Mesendoderm (in vitro differentiated cells): ENCODE measurements around the gene SMG1.

Experiments used
- DNase-seq: peaks from one replicate; pipeline ENCODE4 v3.0.0; 2013
- H2AK5ac ChIP-seq: 2 replicates; pipeline ENCODE4 v1.6.1; 2013; ENCODE audit warnings: low read length, inconsistent platforms
- H2BK120ac ChIP-seq: 2 replicates; pipeline ENCODE4 v1.6.1; 2013; ENCODE audit warnings: low read depth, mild to moderate bottlenecking, low read length, moderate library complexity, mixed read lengths
- H2BK15ac ChIP-seq: replicated peaks from 2 replicates; pipeline ENCODE4 v1.6.1; 2013; ENCODE audit warnings: low read depth, mild to moderate bottlenecking, moderate library complexity
- H2BK5ac ChIP-seq: 2 replicates; pipeline ENCODE4 v1.6.1; 2013; ENCODE audit warnings: low read length, inconsistent platforms
- H3K18ac ChIP-seq: 2 replicates; pipeline ENCODE4 v1.6.1; 2013; ENCODE audit warnings: mild to moderate bottlenecking, low read length, mixed read lengths
- H3K23ac ChIP-seq: one replicate; pipeline ENCODE4 v1.6.1; 2013; ENCODE audit warnings: low read length
- H3K27ac ChIP-seq: 2 replicates; pipeline ENCODE4 v1.5.1; 2013; ENCODE audit warnings: low read depth, mild to moderate bottlenecking, inconsistent platforms, low read length, moderate library complexity
- H3K27me3 ChIP-seq: 2 replicates; pipeline ENCODE4 v1.6.1; 2013; ENCODE audit warnings: low read length, control low read depth, mild to moderate bottlenecking, inconsistent platforms; ENCODE audit not compliant: insufficient read depth, poor library complexity
- H3K36me3 ChIP-seq: 2 replicates; pipeline ENCODE4 v1.6.1; 2013; ENCODE audit warnings: low read length, inconsistent platforms; ENCODE audit not compliant: control insufficient read depth, insufficient read depth
- H3K4ac ChIP-seq: one replicate; pipeline ENCODE4 v1.6.1; 2013; ENCODE audit warnings: low read depth, mild to moderate bottlenecking, low read length, moderate library complexity
- H3K4me1 ChIP-seq: 2 replicates; pipeline ENCODE4 v1.6.1; 2013; ENCODE audit warnings: low read depth, low read length, inconsistent platforms; ENCODE audit not compliant: control insufficient read depth
- H3K4me2 ChIP-seq: 2 replicates; pipeline ENCODE4 v1.6.1; 2013; ENCODE audit warnings: low read length
- H3K4me3 ChIP-seq: 2 replicates; pipeline ENCODE4 v1.5.1; 2013; ENCODE audit warnings: mild to moderate bottlenecking, low read length
- H3K56ac ChIP-seq: one replicate; pipeline ENCODE4 v1.6.1; 2013; ENCODE audit warnings: low read length
- H3K79me1 ChIP-seq: 2 replicates; pipeline ENCODE4 v1.6.1; 2013; ENCODE audit warnings: low read length, inconsistent platforms
- H3K79me2 ChIP-seq: 2 replicates; pipeline ENCODE4 v1.6.1; 2013; ENCODE audit warnings: mild to moderate bottlenecking, low read length; ENCODE audit not compliant: control insufficient read depth, insufficient read depth
- H3K9ac ChIP-seq: 2 replicates; pipeline ENCODE4 v1.6.1; 2013; ENCODE audit warnings: low read length, inconsistent platforms
- H4K5ac ChIP-seq: one replicate; pipeline ENCODE4 v1.6.1; 2013; ENCODE audit warnings: low read length
- H4K8ac ChIP-seq: one replicate; pipeline ENCODE4 v1.6.1; 2013; ENCODE audit warnings: low read depth, mild to moderate bottlenecking, control low read depth, low read length, moderate library complexity
- WGBS: extraction: QIAGEN DNeasy Blood & Tissue Kit; methylation state at CpG from one replicate; pipeline ENCODE4 v1.1.7; 2013; ENCODE audit warnings: low lambda C conversion rate, missing lambda C conversion rate; ENCODE audit not compliant: insufficient coverage; ENCODE audit errors: extremely low coverage; 5-methylcytosine and 5-hydroxymethylcytosine counted together

The SMG1 gene

GRCh38 chr16:18827890-18828289 is 98.3 kb downstream of the SMG1 start:
- Histone ChIP-seq H2BK15ac (no peak overlapping the region), H3K4me1 (no peaks in the 10 kb centered on the region), H3K79me2 (no peaks in the 10 kb centered on the region), H3K79me1 (no peaks in the 10 kb centered on the region), H2BK5ac (no peak overlapping the region), H3K27me3 (no peaks in the 10 kb centered on the region), H4K8ac (no peak overlapping the region), H3K18ac (no peak overlapping the region), H3K4me2 (no peak overlapping the region), H3K4ac (no peak overlapping the region), H2AK5ac (no peak overlapping the region), H3K4me3 (no peak overlapping the region), H4K5ac (no peak overlapping the region), H3K23ac (no peak overlapping the region), H2BK120ac (no peak overlapping the region), H3K36me3 (peaks cover 6% of the 10 kb centered on the region), H3K27ac (no peak overlapping the region), H3K9ac (no peak overlapping the region), H3K56ac (no peak overlapping the region)
- no CpG with 5 or more reads among the region's 4 CpGs for WGBS
- peak; percentile 19 for DNase-seq

- Histone ChIP-seq H4K8ac (no peak overlapping the region), H3K4ac (no peak overlapping the region), H4K5ac (no peak overlapping the region), H3K79me1 (no peaks in the 10 kb centered on the region), H3K23ac (no peak overlapping the region), H3K4me1 (no peaks in the 10 kb centered on the region), H3K4me2 (no peak overlapping the region), H3K36me3 (peaks cover 14% of the 10 kb centered on the region), H3K56ac (no peak overlapping the region), H3K27me3 (no peaks in the 10 kb centered on the region), H2AK5ac (no peak overlapping the region), H3K18ac (no peak overlapping the region), H3K79me2 (no peaks in the 10 kb centered on the region), H2BK5ac (no peak overlapping the region), H3K27ac (no peak overlapping the region), H3K9ac (no peak overlapping the region), H2BK15ac (no peak overlapping the region), H2BK120ac (no peak overlapping the region), H3K4me3 (no peak overlapping the region)
- DNase-seq = no peak
- no CpG with 5 or more reads among the region's 3 CpGs for WGBS
These were observed 109.9 kb downstream of the SMG1 start for GRCh38 chr16:18816286-18816685.

GRCh38 chr16:18811925-18812324 is 114.3 kb downstream of the SMG1 start:
- H3K27me3 ChIP-seq = no peaks in the 10 kb centered on the region
- no peak overlapping the region for H3K4me2 ChIP-seq
- H3K4me1 ChIP-seq = peaks cover 4% of the 10 kb centered on the region
- no peak for DNase-seq
- H3K27ac ChIP-seq = no peak overlapping the region
- H3K79me2 ChIP-seq = no peaks in the 10 kb centered on the region
- no peak overlapping the region for H3K9ac ChIP-seq
- H4K8ac ChIP-seq = no peak overlapping the region
- no peak overlapping the region for H3K4ac ChIP-seq
- H4K5ac ChIP-seq = no peak overlapping the region
- H3K23ac ChIP-seq = no peak overlapping the region
- H2BK120ac ChIP-seq = no peak overlapping the region
- H3K56ac ChIP-seq = no peak overlapping the region
- WGBS = no CpG with 5 or more reads among the region's 3 CpGs
- no peak overlapping the region for H2AK5ac ChIP-seq
- H3K4me3 ChIP-seq = no peak overlapping the region
- no peak overlapping the region for H3K18ac ChIP-seq
- H3K79me1 ChIP-seq = peaks cover 2% of the 10 kb centered on the region
- H3K36me3 ChIP-seq = peaks cover 20% of the 10 kb centered on the region
- H2BK5ac ChIP-seq = no peak overlapping the region
- no peak overlapping the region for H2BK15ac ChIP-seq

- peaks cover 2% of the 10 kb centered on the region for H3K79me1 ChIP-seq
- H3K4ac ChIP-seq = no peak overlapping the region
- no peaks in the 10 kb centered on the region for H3K79me2 ChIP-seq
- no peak overlapping the region for H3K27ac ChIP-seq
- H3K9ac ChIP-seq = no peak overlapping the region
- H4K5ac ChIP-seq = no peak overlapping the region
- no peak overlapping the region for H3K56ac ChIP-seq
- no peak overlapping the region for H3K4me2 ChIP-seq
- DNase-seq = no peak
- H3K23ac ChIP-seq = no peak overlapping the region
- no peaks in the 10 kb centered on the region for H3K27me3 ChIP-seq
- no peak overlapping the region for H3K18ac ChIP-seq
- no CpG with 5 or more reads among the region's 13 CpGs for WGBS
- H2BK5ac ChIP-seq = no peak overlapping the region
- H3K36me3 ChIP-seq = peaks cover 16% of the 10 kb centered on the region
- H2BK15ac ChIP-seq = no peak overlapping the region
- H2AK5ac ChIP-seq = no peak overlapping the region
- no peak overlapping the region for H3K4me3 ChIP-seq
- H4K8ac ChIP-seq = no peak overlapping the region
- H3K4me1 ChIP-seq = peaks cover 10% of the 10 kb centered on the region
- no peak overlapping the region for H2BK120ac ChIP-seq
These were observed 117.0 kb downstream of the SMG1 start for GRCh38 chr16:18809165-18809564.

GRCh38 chr16:18805257-18805773 is 120.9 kb downstream of the SMG1 start:
- H2BK120ac ChIP-seq = no peak overlapping the region
- no peak overlapping the region for H3K56ac ChIP-seq
- no peak overlapping the region for H3K18ac ChIP-seq
- no peaks in the 10 kb centered on the region for H3K27me3 ChIP-seq
- no peak for DNase-seq
- no peak overlapping the region for H2BK15ac ChIP-seq
- peaks cover 10% of the 10 kb centered on the region for H3K79me2 ChIP-seq
- H3K23ac ChIP-seq = no peak overlapping the region
- no peak overlapping the region for H2AK5ac ChIP-seq
- H3K36me3 ChIP-seq = peaks cover 8% of the 10 kb centered on the region
- H4K5ac ChIP-seq = no peak overlapping the region
- H3K4me1 ChIP-seq = peaks cover 14% of the 10 kb centered on the region
- no peak overlapping the region for H3K4me3 ChIP-seq
- no CpG with 5 or more reads among the region's 2 CpGs for WGBS
- H2BK5ac ChIP-seq = no peak overlapping the region
- H3K4me2 ChIP-seq = no peak overlapping the region
- no peak overlapping the region for H3K27ac ChIP-seq
- H4K8ac ChIP-seq = no peak overlapping the region
- no peak overlapping the region for H3K4ac ChIP-seq
- H3K79me1 ChIP-seq = peaks cover 2% of the 10 kb centered on the region
- no peak overlapping the region for H3K9ac ChIP-seq

GRCh38 chr16:18804540-18804939 is 121.7 kb downstream of the SMG1 start:
- Histone ChIP-seq H3K4ac (no peak overlapping the region), H3K4me3 (no peak overlapping the region), H3K27me3 (no peaks in the 10 kb centered on the region), H3K56ac (no peak overlapping the region), H3K18ac (no peak overlapping the region), H3K79me1 (peaks cover 2% of the 10 kb centered on the region), H4K5ac (no peak overlapping the region), H2BK120ac (no peak overlapping the region), H4K8ac (no peak overlapping the region), H3K36me3 (peaks cover 8% of the 10 kb centered on the region), H3K23ac (no peak overlapping the region), H3K79me2 (peaks cover 18% of the 10 kb centered on the region), H3K4me1 (peaks cover 14% of the 10 kb centered on the region), H2BK5ac (no peak overlapping the region), H3K27ac (no peak overlapping the region), H3K9ac (no peak overlapping the region), H2BK15ac (no peak overlapping the region), H3K4me2 (no peak overlapping the region), H2AK5ac (no peak overlapping the region)
- peak; percentile 65 for DNase-seq
- WGBS = no CpG with 5 or more reads among the region's 3 CpGs
